22Rv1 (cell line): ENCODE results near the gene TCF15.

Experiments
- H3K27ac ChIP-seq: fragments of 450-650 bp; 2 replicates; pipeline ENCODE4 v1.5.1; 2017
- CTCF ChIP-seq: fragments of 450-650 bp; IDR thresholded peaks from 2 replicates; pipeline ENCODE4 v1.5.1; 2017; ENCODE audit warnings: mild to moderate bottlenecking
- ZFX ChIP-seq: fragments of 450-650 bp; IDR thresholded peaks from 2 replicates; pipeline ENCODE4 v1.6.1; 2017; ENCODE audit warnings: antibody characterized with exemption, borderline replicate concordance

The TCF15 gene

GRCh38 chr20:607476-607875 is 2.6 kb downstream of the TCF15 start:
- no peak overlapping the region for H3K27ac ChIP-seq
- no peak for TF ChIP-seq ZFX
- TF ChIP-seq CTCF: no peak

GRCh38 chr20:605237-605636 is 4.9 kb downstream of the TCF15 start:
- no peak overlapping the region for H3K27ac ChIP-seq
- TF ChIP-seq ZFX (no peak), CTCF (no peak)

- no peak overlapping the region for H3K27ac ChIP-seq
- TF ChIP-seq ZFX: no peak
- TF ChIP-seq CTCF: no peak
Observed at GRCh38 chr20:603116-603640, 6.9 kb downstream of the TCF15 start.

GRCh38 chr20:602111-602970 is 7.8 kb downstream of the TCF15 start:
- TF ChIP-seq ZFX (no peak), CTCF (no peak)
- no peak overlapping the region for H3K27ac ChIP-seq

- no peak overlapping the region for H3K27ac ChIP-seq
- no peak for TF ChIP-seq CTCF
- no peak for TF ChIP-seq ZFX
Observed at GRCh38 chr20:600736-601135, 9.4 kb downstream of the TCF15 start.

GRCh38 chr20:600141-600540 is 10.0 kb downstream of the TCF15 start:
- no peak overlapping the region for H3K27ac ChIP-seq
- TF ChIP-seq ZFX (no peak), CTCF (no peak)

GRCh38 chr20:598133-598850 is 11.8 kb downstream of the TCF15 start:
- no peak overlapping the region for H3K27ac ChIP-seq
- TF ChIP-seq ZFX: no peak
- no peak for TF ChIP-seq CTCF
